Naive thymus-derived CD8-positive, alpha-beta T cell (primary cell): ENCODE data around the gene FBXL17. TPM values are rescaled to one million over a fixed set of nuclear protein-coding genes. Genes with fewer than 3 reads are reported as not detected.
A peak's percentile ranks its signal among the peaks of the same experiment; 100 is the strongest.

Experiments
- ATAC-seq, 2 donors: fragments of 150-1000 bp; cut with Tn5 transposase in 1 of 2; sonication (Bioruptor Pico), chemical (Tn5 transposase) in 1 of 2; 1 replicate in 1 of 2; 2 replicates in 1 of 2; pipeline ENCODE4 v1.10.0; 2021; ENCODE audit warnings: mild to moderate bottlenecking in 2 of 2, moderate library complexity in 2 of 2
- POLR2A ChIA-PET: fragments of 350-600 bp; sonication (Branson Sonifier 250); formaldehyde crosslinking; loops from one replicate; lab custom pipeline; 2021; ENCODE audit warnings: antibody characterized with exemption; lab: Charles Lee
- DNase-seq, 10 donors: peaks; one replicate each; pipeline versions ENCODE4 v3.0.0 to v3.0.0-alpha.2; 2020 to 2022
- H3K27ac Mint-ChIP-seq, 10 donors: one replicate each; pipeline ENCODE4 v1.8.0; 2020 to 2022; ENCODE audit warnings: mild to moderate bottlenecking in 10 of 10, mixed read lengths in 10 of 10, moderate library complexity in 4 of 10, inconsistent platforms in 1 of 10
- H3K27me3 Mint-ChIP-seq, 5 donors: one replicate each; pipeline ENCODE4 v1.8.0; 2021 to 2022; ENCODE audit warnings: mixed read lengths in 5 of 5
- H3K36me3 Mint-ChIP-seq, 3 donors: one replicate each; pipeline ENCODE4 v1.8.0; 2020 to 2022; ENCODE audit warnings: mixed read lengths in 3 of 3, mild to moderate bottlenecking in 2 of 3, inconsistent platforms in 1 of 3
- H3K4me1 Mint-ChIP-seq, 4 donors: one replicate each; pipeline ENCODE4 v1.8.0; 2021 to 2022; ENCODE audit warnings: mixed read lengths in 4 of 4
- H3K4me3 Mint-ChIP-seq, 10 donors: one replicate each; pipeline ENCODE4 v1.8.0; 2020 to 2022; ENCODE audit warnings: mild to moderate bottlenecking in 10 of 10, mixed read lengths in 10 of 10, moderate library complexity in 6 of 10, inconsistent platforms in 1 of 10
- H3K9me3 Mint-ChIP-seq, 9 donors: one replicate each; pipeline ENCODE4 v1.8.0; 2020 to 2022; ENCODE audit warnings: mixed read lengths in 9 of 9, mild to moderate bottlenecking in 3 of 9, inconsistent platforms in 1 of 9, moderate library complexity in 1 of 9
- polyA plus RNA-seq, 3 donors: library from polyadenylated mRNA; unstranded; fragments of 300-500 nt; fragmentation: Illumina TruSeq; gene quantifications; one replicate each; pipeline ENCODE4 v1.2.3, GENCODE V29; 2021
- total RNA-seq, 8 experiments: library from RNA in 2 of 8; stranded (reverse) in 2 of 8; gene quantifications; one replicate each; pipeline ENCODE4 v1.2.3 and lab custom pipeline; 2021 to 2026

The FBXL17 gene
- total and polyA plus RNA-seq, 5 experiments from 2014 or later, result 4.6 to 25.1 (median 5.0) TPM

DNA sequence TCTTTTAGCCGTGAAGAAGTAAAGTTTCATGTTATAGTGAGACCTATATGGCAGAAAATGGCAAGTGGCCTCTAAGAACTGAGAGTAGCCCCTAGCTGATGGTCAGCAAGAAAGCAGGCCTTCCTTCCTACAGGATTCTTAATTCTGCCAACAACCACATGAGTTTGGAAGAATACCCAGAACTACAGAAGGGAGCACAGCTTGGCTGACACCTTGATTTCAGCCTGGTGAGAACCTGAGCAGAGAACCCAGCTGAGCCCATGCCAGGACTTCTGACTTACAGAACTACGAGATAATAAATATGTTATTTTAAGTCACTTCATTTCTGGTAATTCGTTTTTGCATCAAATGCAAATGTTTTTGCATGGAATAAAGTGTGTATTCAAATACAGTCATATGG is 5.9 kb upstream of the FBXL17 start:
- no peak overlapping the region for H3K27ac Mint-ChIP-seq
- H3K4me3 Mint-ChIP-seq, result no peak overlapping the region
- no peak for ATAC-seq
- POLR2A ChIA-PET, result interaction anchor here (1.3 kb wide), 1 partner anchor 1022 kb away, joined by 4 read pairs; the partner anchor contains the start of gene PJA2
- H3K27me3 Mint-ChIP-seq, result no peaks in the 10 kb centered on the region
- no peaks in the 10 kb centered on the region for H3K36me3 Mint-ChIP-seq
- H3K9me3 Mint-ChIP-seq, result no peaks in the 10 kb centered on the region
- peaks cover 8 to 22% (median 14%) of the 10 kb centered on the region in 4 donors for H3K4me1 Mint-ChIP-seq
- no peak for DNase-seq

DNA sequence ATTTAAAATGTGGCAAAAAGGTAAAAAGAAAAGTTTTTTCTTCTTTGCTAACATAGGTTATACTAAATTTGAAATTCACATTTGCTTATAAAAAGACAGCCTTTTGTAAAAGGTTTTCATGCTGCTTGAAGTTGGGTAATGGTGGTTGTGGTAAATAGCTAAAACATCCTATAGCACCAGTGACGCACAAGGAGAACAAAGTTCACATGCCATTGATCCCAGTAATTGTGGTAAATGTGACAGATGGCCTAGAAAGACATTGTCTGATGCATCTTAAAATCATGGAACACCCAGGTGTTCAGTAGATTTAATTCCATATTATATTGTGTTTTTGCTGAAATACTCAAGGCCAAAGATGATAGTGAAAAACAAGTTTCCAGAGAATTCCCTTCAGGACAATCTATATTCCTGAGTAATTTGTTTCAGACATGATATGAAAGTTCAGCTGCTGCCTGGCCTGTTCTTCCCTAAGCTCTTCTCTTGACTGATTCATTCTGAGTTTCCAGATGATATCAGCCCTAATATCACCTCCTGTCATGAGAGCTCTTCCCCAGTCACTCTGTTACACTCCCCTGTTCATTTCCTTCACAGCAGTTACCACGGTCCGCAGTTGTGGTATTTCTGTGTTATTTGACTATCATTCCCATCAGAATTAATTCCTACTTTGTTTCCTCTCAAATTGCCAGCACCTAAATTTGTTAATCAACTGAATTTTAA is 4.6 kb upstream of the FBXL17 start:
- POLR2A ChIA-PET, result interaction anchor here (1.3 kb wide), 1 partner anchor 1023 kb away, joined by 4 read pairs; the partner anchor contains the start of gene PJA2
- Mint-ChIP-seq H3K4me1 (peaks cover 9 to 23% (median 17%) of the 10 kb centered on the region in 4 donors), H3K9me3 (peaks cover 0 to 2% (median 0%) of the 10 kb centered on the region in 9 donors), H3K4me3 (no peak overlapping the region), H3K27ac (peak overlapping the region in 5 of 10 donors; percentile 9 to 93 (median 29)), H3K27me3 (no peaks in the 10 kb centered on the region), H3K36me3 (no peaks in the 10 kb centered on the region)
- DNase-seq (no peak), ATAC-seq (no peak)

DNA sequence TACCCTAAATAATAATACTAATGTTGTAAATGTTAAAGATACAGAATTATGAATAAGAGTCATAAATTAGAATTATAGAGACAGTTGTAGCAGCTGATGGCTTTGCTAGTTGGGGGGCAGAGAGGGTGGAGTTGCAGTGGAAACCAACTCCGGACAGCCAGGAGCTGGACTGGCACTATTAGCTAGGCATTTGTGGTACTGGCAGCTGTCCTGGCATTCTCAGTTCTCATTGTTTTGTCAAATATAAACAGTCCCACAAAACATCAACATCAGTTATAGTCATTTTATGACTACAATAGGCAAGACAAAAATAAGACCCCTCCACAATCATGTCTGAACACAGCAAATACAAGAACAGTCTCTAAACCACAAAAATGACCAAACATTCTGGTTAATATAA is 2.8 kb upstream of the FBXL17 start:
- Mint-ChIP-seq H3K27ac (peak overlapping the region in 8 of 10 donors; percentile 28 to 98 (median 96)), H3K4me3 (peak overlapping the region in 4 of 10 donors; percentile 16 to 91 (median 22)), H3K36me3 (no peaks in the 10 kb centered on the region), H3K9me3 (peaks cover 0 to 2% (median 0%) of the 10 kb centered on the region in 9 donors), H3K27me3 (no peaks in the 10 kb centered on the region), H3K4me1 (peaks cover 11 to 25% (median 22%) of the 10 kb centered on the region in 4 donors)
- POLR2A ChIA-PET, result no interaction called here
- DNase-seq (no peak), ATAC-seq (no peak)

DNA sequence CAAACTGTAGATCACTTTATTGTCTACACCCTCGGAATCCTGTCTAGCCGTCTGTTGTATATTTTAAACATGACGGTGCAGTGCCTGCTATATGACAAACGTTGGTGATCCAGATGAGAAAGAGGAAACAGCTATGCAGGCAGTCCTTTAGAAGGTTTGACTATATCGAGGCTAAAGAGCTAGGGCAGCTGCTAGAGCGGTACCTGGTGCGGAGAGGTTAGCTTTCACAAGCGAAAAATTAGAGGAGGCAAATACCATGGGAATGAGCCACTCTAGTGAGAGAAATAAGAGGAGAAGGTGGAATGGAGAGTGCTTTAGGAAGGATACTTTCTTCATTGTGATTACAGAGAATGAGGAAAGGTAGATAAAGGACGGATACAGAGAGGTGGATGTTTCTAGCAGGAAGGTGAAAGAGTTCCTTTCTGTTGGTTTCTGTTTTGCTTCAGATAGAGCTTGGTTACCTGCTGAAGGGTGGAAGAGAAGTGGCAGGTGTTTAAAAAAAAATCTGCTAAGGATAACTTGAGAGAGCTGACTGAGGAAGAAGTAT is 959 bp upstream of the FBXL17 start:
- Mint-ChIP-seq H3K4me1 (peaks cover 22 to 43% (median 39%) of the 10 kb centered on the region in 4 donors), H3K27ac (peak overlapping the region; percentile 93 to 98 (median 96)), H3K36me3 (peaks cover 0 to 3% (median 0%) of the 10 kb centered on the region in 3 donors), H3K9me3 (peaks cover 0 to 4% (median 0%) of the 10 kb centered on the region in 9 donors), H3K4me3 (peak overlapping the region; percentile 86 to 98 (median 92)), H3K27me3 (no peaks in the 10 kb centered on the region)
- POLR2A ChIA-PET, result interaction anchor here (1.5 to 3.5 kb wide), 4 partner anchors 10 to 1307 kb away, joined by 7 to 34 read pairs (median 10); partner anchors contain the start of genes MAN2A1 and PJA2
- ATAC-seq (peak; percentile 12 to 24), DNase-seq (peak in 5 of 10 donors; percentile 13 to 55 (median 39))

GRCh38 chr5:108381350-108381953 is 446 bp downstream of the FBXL17 start:
- DNase-seq, result peak; percentile 69 to 89 (median 80)
- peak; percentile 62 to 66 for ATAC-seq
- peak overlapping the region; percentile 58 to 98 (median 95) for H3K27ac Mint-ChIP-seq
- peaks cover 0 to 13% (median 7%) of the 10 kb centered on the region in 9 donors for H3K9me3 Mint-ChIP-seq
- no peaks in the 10 kb centered on the region for H3K27me3 Mint-ChIP-seq
- H3K4me1 Mint-ChIP-seq, result peaks cover 22 to 45% (median 40%) of the 10 kb centered on the region in 4 donors
- H3K36me3 Mint-ChIP-seq, result peaks cover 8 to 13% (median 11%) of the 10 kb centered on the region in 3 donors
- peak overlapping the region; percentile 65 to 98 (median 81) for H3K4me3 Mint-ChIP-seq
- POLR2A ChIA-PET, result interaction anchor here (0.8 to 3.5 kb wide), 8 partner anchors 11 to 1309 kb away, joined by 3 to 34 read pairs (median 6); partner anchors contain the start of genes FER, MAN2A1 and PJA2

DNA sequence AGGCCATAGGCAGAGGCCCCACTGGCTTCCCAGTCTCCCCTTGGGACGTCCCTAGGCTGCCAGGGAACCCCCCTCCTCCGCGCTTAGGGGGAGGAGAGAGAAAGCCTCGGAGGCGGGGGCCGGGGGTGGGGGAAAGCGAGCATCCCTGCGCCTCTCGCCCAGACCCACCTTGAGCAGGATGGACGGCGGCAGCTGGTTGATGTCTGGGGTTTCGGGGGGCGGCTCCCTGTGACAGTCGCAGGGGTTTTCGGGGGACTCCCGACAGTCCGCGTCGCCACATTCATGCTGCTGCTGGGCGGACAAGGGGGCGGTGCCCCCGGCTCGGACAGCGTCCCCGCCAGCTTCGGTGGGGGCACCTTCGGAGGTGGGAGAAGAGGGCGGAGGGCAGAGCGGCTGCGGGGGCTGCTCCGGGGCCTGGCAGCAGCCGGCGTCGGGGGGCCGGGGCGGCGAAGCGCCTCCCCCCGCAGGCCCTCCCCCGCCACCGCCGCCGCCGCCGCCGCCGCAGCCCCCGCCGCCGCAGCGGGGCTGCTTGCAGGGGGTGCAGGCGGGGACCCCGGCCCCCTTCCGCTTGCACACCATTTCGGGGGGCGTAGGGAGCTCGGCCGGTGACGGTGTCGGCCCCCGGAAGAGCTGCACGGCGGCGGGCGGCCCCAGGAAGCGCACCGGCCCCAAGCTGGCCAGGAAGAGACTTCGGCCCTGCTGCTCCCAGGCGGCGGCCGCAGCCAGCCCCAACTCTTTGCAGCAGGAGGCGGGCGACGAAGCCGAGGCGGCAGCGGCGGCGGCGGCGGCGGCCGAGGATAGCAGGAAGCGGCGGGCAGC is 1.2 kb downstream of the FBXL17 start:
- Mint-ChIP-seq H3K27ac (peak overlapping the region; percentile 80 to 98 (median 94)), H3K27me3 (no peaks in the 10 kb centered on the region), H3K36me3 (peaks cover 8 to 18% (median 18%) of the 10 kb centered on the region in 3 donors), H3K9me3 (peaks cover 2 to 20% (median 12%) of the 10 kb centered on the region in 9 donors), H3K4me3 (peak overlapping the region; percentile 76 to 98 (median 90)), H3K4me1 (peaks cover 22 to 45% (median 40%) of the 10 kb centered on the region in 4 donors)
- DNase-seq (peak; percentile 30 to 75 (median 54)), ATAC-seq (peak; percentile 8)
- POLR2A ChIA-PET, result interaction anchor here (0.6 to 3.5 kb wide), 5 partner anchors 11 to 1309 kb away, joined by 3 to 34 read pairs (median 3); partner anchors contain the start of genes MAN2A1 and PJA2

DNA sequence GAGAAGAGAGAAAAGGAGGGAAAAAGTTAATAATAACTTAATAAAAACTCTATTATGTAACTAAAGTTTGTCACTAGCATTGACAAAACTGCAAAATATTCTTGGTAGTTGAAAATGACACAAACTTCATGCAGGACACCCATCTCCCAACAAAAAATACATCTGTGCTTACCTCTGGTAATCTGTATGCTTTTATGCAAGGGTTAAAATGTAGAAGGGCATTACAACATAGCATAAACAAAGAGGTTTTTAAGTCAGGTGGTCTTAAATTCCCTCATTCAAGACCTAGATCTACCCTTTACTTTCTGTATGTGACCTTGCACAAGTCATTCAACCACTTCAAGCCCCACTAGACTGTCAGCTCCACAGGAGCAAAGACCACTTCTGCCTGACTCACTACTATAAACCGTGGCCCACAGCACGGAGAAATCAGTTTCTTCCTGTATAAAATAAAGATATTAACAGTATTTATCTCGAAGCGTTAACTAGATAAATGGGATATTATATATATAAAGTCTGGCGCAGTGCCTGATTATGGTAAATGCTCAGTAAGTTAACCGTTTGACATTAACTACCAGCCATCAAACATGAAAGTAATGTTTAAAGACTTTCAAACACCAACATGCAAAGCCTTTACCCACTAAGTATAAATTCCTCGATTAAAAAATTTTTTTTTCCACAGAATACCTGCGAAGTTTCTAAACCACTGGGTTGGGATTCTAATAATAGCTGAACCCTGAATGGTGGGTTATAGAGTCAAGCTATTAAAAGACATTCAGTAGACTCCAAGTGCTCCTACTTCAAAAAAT is 2.0 kb downstream of the FBXL17 start:
- Mint-ChIP-seq H3K4me3 (peak overlapping the region; percentile 76 to 95 (median 90)), H3K27me3 (no peaks in the 10 kb centered on the region), H3K36me3 (peaks cover 13 to 26% (median 24%) of the 10 kb centered on the region in 3 donors), H3K9me3 (peaks cover 5 to 28% (median 19%) of the 10 kb centered on the region in 9 donors), H3K4me1 (peaks cover 20 to 43% (median 37%) of the 10 kb centered on the region in 4 donors), H3K27ac (peak overlapping the region; percentile 77 to 98 (median 92))
- POLR2A ChIA-PET, result interaction anchor here (1.2 to 3.5 kb wide), 3 partner anchors 11 to 1030 kb away, joined by 3 to 34 read pairs (median 3); partner anchors contain the start of gene PJA2
- peak in 4 of 10 donors; percentile 6 to 19 (median 7) for DNase-seq
- no peak for ATAC-seq

- Mint-ChIP-seq H3K4me1 (peaks cover 19 to 46% (median 31%) of the 10 kb centered on the region in 4 donors), H3K9me3 (peaks cover 9 to 54% (median 33%) of the 10 kb centered on the region in 9 donors), H3K36me3 (peaks cover 22 to 47% (median 44%) of the 10 kb centered on the region in 3 donors), H3K27me3 (no peaks in the 10 kb centered on the region), H3K4me3 (no peak overlapping the region), H3K27ac (no peak overlapping the region)
- POLR2A ChIA-PET, result no interaction called here
- DNase-seq, result no peak
- ATAC-seq, result no peak
These were observed 6.1 kb downstream of the FBXL17 start for GRCh38 chr5:108375768-108376167.

- ATAC-seq (no peak), DNase-seq (no peak)
- no peak overlapping the region for H3K27ac Mint-ChIP-seq
- H3K27me3 Mint-ChIP-seq, result no peaks in the 10 kb centered on the region
- H3K9me3 Mint-ChIP-seq, result peaks cover 9 to 54% (median 33%) of the 10 kb centered on the region in 9 donors
- POLR2A ChIA-PET, result no interaction called here
- no peak overlapping the region for H3K4me3 Mint-ChIP-seq
- H3K4me1 Mint-ChIP-seq, result peaks cover 14 to 45% (median 27%) of the 10 kb centered on the region in 4 donors
- peaks cover 22 to 47% (median 44%) of the 10 kb centered on the region in 3 donors for H3K36me3 Mint-ChIP-seq
These were observed 8.5 kb downstream of the FBXL17 start for GRCh38 chr5:108373426-108373825.

DNA sequence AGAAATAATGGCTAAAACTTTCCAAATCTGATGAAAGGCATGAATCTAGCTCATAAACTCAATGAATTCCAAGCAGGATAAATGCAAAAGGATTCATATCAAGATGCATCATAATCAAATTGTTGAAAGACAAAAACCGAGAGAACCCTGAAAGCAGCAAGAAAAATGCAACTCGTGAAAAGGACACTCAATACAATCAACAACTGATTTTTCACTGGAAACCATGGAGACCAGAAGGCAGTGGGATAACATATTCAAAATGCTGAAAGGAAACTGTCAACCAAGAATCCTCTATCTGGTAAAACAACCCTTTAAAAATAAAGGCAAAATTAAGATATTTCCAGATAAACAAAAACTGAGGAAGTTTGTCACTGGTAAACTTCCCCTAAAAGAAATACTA is 9.5 kb downstream of the FBXL17 start:
- ATAC-seq (no peak), DNase-seq (no peak)
- POLR2A ChIA-PET, result no interaction called here
- H3K27me3 Mint-ChIP-seq, result no peaks in the 10 kb centered on the region
- no peak overlapping the region for H3K4me3 Mint-ChIP-seq
- H3K9me3 Mint-ChIP-seq, result peaks cover 9 to 51% (median 29%) of the 10 kb centered on the region in 9 donors
- no peak overlapping the region for H3K27ac Mint-ChIP-seq
- H3K4me1 Mint-ChIP-seq, result peaks cover 13 to 39% (median 23%) of the 10 kb centered on the region in 4 donors
- peaks cover 22 to 47% (median 41%) of the 10 kb centered on the region in 3 donors for H3K36me3 Mint-ChIP-seq

- no peak overlapping the region for H3K27ac Mint-ChIP-seq
These were observed 10.6 kb downstream of the FBXL17 start for GRCh38 chr5:108371263-108371662.

More at GRCh38 chr5:108371263-108371662, 10.6 kb downstream of the FBXL17 start:
- peaks cover 13 to 36% (median 23%) of the 10 kb centered on the region in 4 donors for H3K4me1 Mint-ChIP-seq
- ATAC-seq (no peak), DNase-seq (no peak)
- no peak overlapping the region for H3K4me3 Mint-ChIP-seq
- peaks cover 26 to 38% (median 30%) of the 10 kb centered on the region in 3 donors for H3K36me3 Mint-ChIP-seq
- POLR2A ChIA-PET, result no interaction called here
- peaks cover 5 to 40% (median 23%) of the 10 kb centered on the region in 9 donors for H3K9me3 Mint-ChIP-seq
- H3K27me3 Mint-ChIP-seq, result no peaks in the 10 kb centered on the region
